Measurements from ENCODE around the gene CCNC.

The CCNC gene

DNA sequence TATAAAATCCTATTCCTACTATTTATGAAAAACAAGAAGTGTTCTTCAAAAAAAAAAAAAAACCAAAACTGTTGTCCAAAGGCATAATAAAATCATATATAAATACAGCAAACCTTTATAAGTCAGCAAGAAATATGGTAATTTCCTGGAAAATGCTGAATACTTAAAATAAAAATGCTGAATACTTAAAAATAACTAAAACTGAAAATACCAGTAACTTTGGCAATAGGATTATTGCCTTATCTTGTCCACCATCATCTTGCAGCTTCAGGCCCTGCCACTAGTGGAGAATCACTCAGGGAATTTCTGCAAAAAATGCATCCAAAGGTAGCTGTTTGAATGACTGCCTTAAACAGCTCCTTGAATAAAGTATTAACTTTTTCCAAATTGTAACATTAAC is 24.5 kb downstream of the CCNC start:
- peak; percentile 31 for DNase-seq

DNA sequence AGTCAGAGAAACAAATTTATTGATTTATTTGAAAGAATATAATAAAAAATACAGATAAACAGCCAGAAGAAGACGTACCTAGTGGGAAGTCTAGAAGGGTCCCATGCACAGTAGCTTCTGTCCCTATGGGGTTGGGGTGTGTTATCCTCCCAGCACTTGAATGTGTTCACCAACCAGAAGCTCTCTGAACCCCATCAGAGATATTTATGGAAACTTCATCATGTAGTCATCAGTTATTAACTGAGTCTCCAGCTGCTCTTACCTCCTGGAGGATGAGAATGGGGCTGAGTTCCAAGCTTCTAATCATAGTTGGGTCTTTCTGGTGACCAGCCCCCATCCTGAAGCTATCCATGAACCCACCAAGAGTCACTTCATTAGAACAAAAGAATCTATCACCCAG is 37.8 kb downstream of the CCNC start:
- no peak for DNase-seq

DNA sequence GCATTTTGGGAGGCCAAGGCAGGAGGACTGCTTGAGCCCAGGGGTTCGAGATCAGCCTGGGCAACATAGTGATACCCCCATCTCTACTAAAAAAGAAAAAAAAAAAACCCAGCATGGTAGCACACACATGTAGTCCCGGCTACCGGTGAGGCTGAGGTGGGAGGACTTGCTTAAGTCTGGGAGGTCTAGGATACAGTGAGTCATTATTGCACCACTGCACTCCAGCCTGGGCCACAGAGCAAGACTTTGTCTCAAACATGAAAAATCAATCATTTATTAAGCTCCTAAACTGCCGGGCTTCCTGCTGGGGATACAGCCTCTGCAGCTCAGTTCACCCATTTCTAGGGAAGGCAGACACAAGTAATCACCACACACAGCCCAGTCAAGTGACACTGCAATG is 45.9 kb downstream of the CCNC start:
- DNase-seq = no peak

DNA sequence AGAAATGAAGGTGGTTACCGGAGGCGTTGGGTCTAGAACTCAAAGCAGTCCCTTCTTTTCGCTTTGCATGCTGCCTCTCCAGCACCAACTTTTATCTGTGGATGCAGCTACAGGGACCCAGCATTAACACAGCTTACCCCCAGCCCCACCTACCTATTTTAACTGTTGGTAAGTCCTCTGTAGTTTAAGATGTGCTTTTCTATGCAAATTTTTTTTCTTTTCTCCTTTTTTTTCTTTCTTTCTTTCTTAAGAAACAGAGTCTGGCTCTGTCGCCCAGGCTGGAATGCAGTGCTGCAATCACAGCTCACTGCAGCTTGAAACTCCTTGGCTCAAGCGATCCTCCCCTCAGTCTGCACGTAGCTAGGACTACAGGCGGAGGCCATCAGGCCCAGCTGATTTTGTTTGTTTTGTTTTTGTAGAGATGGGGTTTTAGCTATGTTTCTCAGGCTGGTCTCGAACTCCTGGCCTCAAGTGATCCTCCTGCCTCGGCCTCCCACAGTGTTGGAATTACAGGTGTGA is 46.8 kb downstream of the CCNC start:
- no peak for DNase-seq

DNA sequence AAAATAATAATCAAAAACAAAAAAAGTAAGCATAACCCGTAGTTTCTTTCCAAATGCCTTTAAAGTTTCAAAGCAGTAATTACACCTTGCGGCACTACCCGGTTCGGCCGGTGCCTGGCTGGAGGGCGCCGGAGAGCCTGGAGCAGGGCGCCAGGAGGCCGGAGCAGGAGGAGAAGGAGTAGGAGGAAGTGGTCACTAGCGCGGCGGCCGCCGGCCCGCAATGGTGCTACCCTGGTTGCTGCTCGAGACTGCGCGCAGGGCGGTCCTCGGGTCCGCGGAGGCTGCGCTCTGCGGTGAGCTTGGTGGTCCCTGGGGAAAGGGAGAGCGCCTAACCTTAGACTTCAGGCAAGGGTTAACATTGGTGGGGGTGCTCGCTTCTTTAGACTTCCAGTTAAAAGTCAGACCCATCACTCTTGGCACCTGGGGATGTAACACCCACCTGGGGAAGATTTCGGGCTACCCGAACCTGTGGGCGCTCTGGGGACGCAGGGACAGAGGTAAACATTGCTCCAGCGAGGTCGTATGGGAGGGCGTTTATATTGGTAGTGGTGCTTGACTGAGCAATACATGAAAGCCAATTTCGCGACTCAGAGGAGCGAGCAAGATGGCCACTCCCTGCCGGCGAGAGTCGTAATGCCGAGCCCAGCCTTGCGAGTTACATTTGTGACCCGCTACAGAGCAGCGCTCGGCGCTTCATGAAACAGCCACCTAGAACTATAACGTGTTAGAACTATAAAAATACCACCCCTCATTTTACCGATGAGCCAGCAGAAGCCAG is 47.4 kb downstream of the CCNC start:
- DNase-seq = peak; percentile 95

DNA sequence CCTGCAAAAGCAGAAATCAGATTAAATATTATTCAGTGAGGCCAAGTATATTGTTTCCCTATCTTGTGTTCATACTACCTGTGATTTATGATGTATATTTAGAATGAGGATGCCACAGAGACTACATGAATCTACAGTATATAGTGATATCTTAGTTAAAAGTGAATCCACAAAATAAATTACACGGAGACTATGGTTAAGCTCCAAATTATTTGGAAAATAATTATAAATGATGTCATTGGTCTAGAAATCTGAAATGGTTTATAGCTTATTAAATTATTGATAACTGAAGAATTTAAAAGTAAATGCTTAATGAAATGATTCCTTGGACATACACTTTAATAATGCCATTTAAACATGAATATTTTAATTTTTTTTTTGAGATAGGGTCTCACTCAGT is 49.0 kb downstream of the CCNC start:
- no peak for DNase-seq

DNA sequence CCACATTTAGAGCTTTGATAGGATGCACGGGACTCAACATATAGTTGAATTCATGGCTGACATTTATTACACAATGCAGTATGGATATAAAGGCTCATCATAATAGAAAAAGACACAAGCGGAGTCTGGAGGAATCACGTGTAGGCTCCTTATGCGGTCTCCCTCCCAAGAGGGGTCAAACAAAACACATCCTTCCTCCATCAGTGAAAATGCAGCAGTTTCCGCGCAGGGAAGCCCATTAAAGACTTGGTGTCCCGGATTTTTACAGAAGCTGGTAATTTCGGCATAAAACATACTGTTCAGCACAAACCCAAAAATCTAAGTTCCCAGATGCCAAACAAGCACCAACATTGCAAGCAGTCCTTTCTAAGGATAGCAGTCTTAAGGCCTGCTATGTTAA is 54.4 kb downstream of the CCNC start:
- peak; percentile 53 for DNase-seq

DNA sequence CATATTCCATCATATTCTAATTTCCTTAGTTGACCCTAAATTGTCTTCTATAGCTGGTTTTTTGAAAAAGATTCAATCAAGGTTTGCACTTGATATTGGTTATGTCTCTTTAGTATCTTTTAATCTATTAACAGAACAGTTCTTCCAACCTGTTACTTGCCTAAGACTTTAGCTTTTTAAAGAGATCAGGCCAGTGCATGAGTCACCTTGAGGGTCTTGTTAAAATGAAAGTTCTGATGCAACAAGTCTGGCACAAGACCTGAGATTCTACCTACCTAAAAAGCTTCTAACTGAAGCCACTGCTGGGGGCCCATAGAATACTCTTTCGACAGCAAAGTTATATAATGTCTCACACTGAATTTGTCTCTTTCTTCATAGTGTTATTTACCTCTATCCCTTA is 56.4 kb downstream of the CCNC start:
- peak; percentile 30 for DNase-seq

DNA sequence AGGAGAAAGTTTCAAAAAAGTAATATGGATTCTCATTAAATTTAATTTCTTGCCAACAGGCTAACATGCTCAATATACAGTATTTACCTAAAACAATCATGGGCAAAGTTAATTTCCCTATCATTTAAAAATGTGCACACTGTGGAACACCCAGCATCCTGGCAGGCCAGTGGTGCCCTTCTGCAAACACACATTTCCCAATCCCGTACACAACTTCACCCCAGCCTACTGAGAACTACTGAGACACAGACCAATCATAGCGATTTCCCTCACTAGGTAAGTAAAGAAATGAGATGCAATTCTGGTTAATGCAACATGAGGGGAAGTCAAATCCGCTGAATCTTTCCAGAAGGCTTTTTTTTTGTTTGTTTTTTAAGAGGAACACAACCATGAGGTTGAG is 60.8 kb downstream of the CCNC start:
- DNase-seq = no peak

DNA sequence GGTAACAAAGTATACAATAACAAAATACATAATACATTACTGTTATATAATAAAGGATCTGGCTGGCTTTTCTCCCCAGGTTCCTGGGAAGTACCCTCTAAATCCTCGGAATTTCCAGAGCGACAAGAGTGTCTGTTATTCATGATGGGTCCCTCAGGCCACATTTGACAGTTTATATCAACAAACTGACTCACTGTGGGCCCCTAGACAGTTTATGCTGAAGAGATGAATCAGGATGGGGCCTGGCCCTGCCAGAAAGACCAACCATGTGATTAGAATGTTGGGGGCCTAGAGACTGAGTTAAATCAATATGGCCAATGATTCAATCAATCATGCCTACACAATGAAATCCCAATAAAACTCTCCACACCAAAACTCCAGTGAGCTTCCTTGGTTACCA is 66.7 kb downstream of the CCNC start:
- DNase-seq = no peak

DNA sequence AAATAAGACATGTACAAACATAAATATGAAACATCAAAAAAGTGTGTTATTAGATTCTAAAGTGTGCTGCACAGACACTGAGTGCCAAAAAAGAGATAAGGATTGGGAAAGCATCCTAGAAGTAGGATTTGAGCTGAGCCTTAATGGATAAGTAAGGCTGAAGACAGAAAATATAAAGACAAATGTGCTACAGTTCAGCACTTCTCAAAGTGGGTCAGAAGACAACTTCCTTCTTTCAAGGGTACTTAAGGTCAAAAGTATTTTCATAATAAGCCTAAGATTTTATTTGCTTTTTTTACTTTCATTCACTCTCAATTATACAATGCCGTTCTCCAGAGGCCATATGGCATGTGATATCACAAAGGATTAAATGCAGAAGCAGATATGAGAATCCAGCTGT is 70.0 kb downstream of the CCNC start:
- DNase-seq = peak; percentile 30

DNA sequence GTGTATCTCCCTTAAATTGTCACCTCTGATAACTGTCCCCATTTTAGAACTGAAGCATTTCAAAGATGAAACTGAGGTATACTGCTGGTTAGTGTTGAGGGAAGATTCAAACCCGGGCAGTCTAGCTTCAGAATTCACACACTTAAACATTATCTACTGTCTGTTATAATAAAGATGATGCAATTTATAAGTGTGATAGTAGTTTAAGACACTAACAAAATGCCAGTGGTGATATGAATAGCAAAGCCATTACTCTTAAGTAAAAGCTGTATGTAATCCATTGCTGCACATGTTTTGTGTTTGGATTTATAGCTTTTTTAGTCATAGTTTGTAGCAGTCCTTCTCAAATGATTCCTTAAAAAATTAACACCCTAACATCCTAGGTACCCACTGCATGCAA is 73.0 kb downstream of the CCNC start:
- DNase-seq = peak; percentile 20

All from OCI-M1 (cell line).